SK-N-MC (cell line): ENCODE measurements around the gene AFTPH.

ENCODE experiments used
- EZH2 ChIP-seq: fragments of 200-600 bp; sonication (generic); IDR thresholded peaks from one replicate; pipeline ENCODE4 v1.6.1; 2017; ENCODE audit warnings: antibody characterized with exemption
- FOXP2 ChIP-seq: optimal IDR thresholded peaks from 2 replicates; pipeline ENCODE3; 2011; ENCODE audit warnings: mild to moderate bottlenecking, moderate library complexity; ENCODE audit not compliant: insufficient read depth; ENCODE audit errors: extremely low read length, control extremely low read depth
- POLR2AphosphoS5 ChIP-seq: IDR thresholded peaks from 2 replicates; pipeline ENCODE4 v1.6.1; 2012; ENCODE audit warnings: mild to moderate bottlenecking, low read depth, low read length, borderline replicate concordance

GRCh38 chr2:64477037-64477436, 47.1 kb upstream of the AFTPH start:
- TF ChIP-seq POLR2AphosphoS5 (no peak), EZH2 (no peak), FOXP2 (no peak)
